ENCODE measurements around the gene SLC30A4. TPM values are rescaled to one million over a fixed set of nuclear protein-coding genes. Genes with fewer than 3 reads are reported as not detected.

Gene SLC30A4
- total RNA-seq, 1 experiment from 2014 or later: not detected

DNA sequence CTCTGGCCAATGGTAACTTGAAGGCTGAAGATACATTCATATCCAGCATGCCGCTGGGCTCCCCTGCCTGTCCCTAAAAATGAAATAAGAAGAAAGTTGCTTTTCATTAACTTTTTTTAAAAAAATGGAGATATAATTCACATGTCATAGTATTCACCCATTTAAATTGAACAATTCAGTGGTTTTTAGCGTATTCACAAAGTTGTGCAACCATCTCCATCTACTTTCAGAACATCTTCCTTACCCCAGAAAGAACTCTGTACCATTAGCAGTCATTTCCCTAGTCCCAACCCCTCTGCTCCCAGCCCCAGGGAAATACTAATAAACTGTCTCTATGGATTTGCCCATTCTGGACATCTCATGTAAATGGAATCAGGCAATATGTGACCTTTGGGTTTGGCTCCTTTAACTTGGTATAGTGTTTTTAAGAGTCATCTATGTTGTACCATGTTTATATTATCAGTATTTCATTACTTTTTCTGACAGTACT is 88.4 kb downstream of the SLC30A4 start:
- no peaks in the 10 kb centered on the region for H3K79me1 ChIP-seq (ENCODE audit: insufficient read depth, low read depth, low read length, poor library complexity, severe bottlenecking)
- DNase-seq: no peak
- no peaks in the 10 kb centered on the region for H3K9me3 ChIP-seq (ENCODE audit: control insufficient read depth, low read depth, low read length)
- no peaks in the 10 kb centered on the region for H4K20me1 ChIP-seq (ENCODE audit: control insufficient read depth, insufficient read depth, insufficient read length)
- H2BK120ac ChIP-seq (ENCODE audit: low read depth, low read length, poor library complexity, severe bottlenecking): no peak overlapping the region
- no peak overlapping the region for H3K4me2 ChIP-seq (ENCODE audit: insufficient read depth, insufficient read length, low read length)
- H3K23ac ChIP-seq (ENCODE audit: insufficient read length, low read depth, low read length): no peak overlapping the region
- H3T11ph ChIP-seq (ENCODE audit: low read length): no peak overlapping the region
- no peak overlapping the region for H3K9ac ChIP-seq (ENCODE audit: extremely low read depth, insufficient read length, low read length)
- Mint-ChIP-seq H3K4me1 (peaks cover 0 to 3% of the 10 kb centered on the region in 2 experiments; a peak in 2 of 4 replicates), H3K36me3 (ENCODE audit: insufficient read depth in 1 of 3, low read depth in 3 of 3) (no peaks in the 10 kb centered on the region), H3K9me3 (no peaks in the 10 kb centered on the region; a peak in 1 of 5 replicates), H3K4me3 (no peak overlapping the region), H3K27ac (no peak overlapping the region), H3K27me3 (ENCODE audit: low read depth) (peaks cover 78% of the 10 kb centered on the region)
- H2BK15ac ChIP-seq (ENCODE audit: low read depth, low read length): no peak overlapping the region
- no peak overlapping the region for H3K56ac ChIP-seq (ENCODE audit: insufficient read length, low read depth, low read length)
- H3K4ac ChIP-seq (ENCODE audit: low read depth, low read length): no peak overlapping the region
- H2BK12ac ChIP-seq (ENCODE audit: insufficient read length, low read depth, low read length): no peak overlapping the region
- WGBS (ENCODE audit: extremely low coverage, insufficient read length, low lambda C conversion rate): no CpG with 5 or more reads among the region's 2 CpGs
- H3K27ac ChIP-seq (ENCODE audit: insufficient read length, low read depth, low read length): no peak overlapping the region
- peaks cover 3% of the 10 kb centered on the region; the same call in 1 of the 2 replicates for H3K27me3 ChIP-seq (ENCODE audit: insufficient read depth, low read length)
- TF ChIP-seq, protein P1, sequence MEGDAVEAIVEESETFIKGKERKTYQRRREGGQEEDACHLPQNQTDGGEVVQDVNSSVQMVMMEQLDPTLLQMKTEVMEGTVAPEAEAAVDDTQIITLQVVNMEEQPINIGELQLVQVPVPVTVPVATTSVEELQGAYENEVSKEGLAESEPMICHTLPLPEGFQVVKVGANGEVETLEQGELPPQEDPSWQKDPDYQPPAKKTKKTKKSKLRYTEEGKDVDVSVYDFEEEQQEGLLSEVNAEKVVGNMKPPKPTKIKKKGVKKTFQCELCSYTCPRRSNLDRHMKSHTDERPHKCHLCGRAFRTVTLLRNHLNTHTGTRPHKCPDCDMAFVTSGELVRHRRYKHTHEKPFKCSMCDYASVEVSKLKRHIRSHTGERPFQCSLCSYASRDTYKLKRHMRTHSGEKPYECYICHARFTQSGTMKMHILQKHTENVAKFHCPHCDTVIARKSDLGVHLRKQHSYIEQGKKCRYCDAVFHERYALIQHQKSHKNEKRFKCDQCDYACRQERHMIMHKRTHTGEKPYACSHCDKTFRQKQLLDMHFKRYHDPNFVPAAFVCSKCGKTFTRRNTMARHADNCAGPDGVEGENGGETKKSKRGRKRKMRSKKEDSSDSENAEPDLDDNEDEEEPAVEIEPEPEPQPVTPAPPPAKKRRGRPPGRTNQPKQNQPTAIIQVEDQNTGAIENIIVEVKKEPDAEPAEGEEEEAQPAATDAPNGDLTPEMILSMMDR (conservative IDR thresholded peaks at IDR 0.05): no peak
- no peaks in the 10 kb centered on the region for H3K79me2 ChIP-seq (ENCODE audit: insufficient read depth, low read length)
- H2BK20ac ChIP-seq (ENCODE audit: low read depth, low read length, poor library complexity, severe bottlenecking): no peak overlapping the region
- no peak overlapping the region for H4K5ac ChIP-seq (ENCODE audit: insufficient read length, low read depth, low read length)
- peaks cover 3% of the 10 kb centered on the region for H3K23me2 ChIP-seq (ENCODE audit: insufficient read length, low read depth, low read length, poor library complexity, severe bottlenecking)
- no peak overlapping the region for H4K8ac ChIP-seq (replicated peaks; ENCODE audit: insufficient read length, low read depth, low read length)
- no peaks in the 10 kb centered on the region for H3K4me1 ChIP-seq (ENCODE audit: insufficient read depth, low read length)
- no peak overlapping the region for H3K18ac ChIP-seq (ENCODE audit: insufficient read length, low read depth, low read length)
- no peak overlapping the region for H3K14ac ChIP-seq (ENCODE audit: insufficient read depth, low read length)
- no peak overlapping the region for H2BK5ac ChIP-seq (ENCODE audit: insufficient read length, low read length)
- H2AK5ac ChIP-seq (ENCODE audit: insufficient read length, low read length): no peak overlapping the region
- H4K91ac ChIP-seq (ENCODE audit: insufficient read length, low read depth, low read length): no peak overlapping the region
- H2AFZ ChIP-seq (ENCODE audit: low read length): no peak overlapping the region

Measured in H9 (cell line).